ENCODE measurements around the gene TALDO1. TPM values are rescaled to one million over a fixed set of nuclear protein-coding genes. Genes with fewer than 3 reads are reported as not detected.

Gene TALDO1
- 184 and 216 TPM in 2 replicates for total RNA-seq

DNA sequence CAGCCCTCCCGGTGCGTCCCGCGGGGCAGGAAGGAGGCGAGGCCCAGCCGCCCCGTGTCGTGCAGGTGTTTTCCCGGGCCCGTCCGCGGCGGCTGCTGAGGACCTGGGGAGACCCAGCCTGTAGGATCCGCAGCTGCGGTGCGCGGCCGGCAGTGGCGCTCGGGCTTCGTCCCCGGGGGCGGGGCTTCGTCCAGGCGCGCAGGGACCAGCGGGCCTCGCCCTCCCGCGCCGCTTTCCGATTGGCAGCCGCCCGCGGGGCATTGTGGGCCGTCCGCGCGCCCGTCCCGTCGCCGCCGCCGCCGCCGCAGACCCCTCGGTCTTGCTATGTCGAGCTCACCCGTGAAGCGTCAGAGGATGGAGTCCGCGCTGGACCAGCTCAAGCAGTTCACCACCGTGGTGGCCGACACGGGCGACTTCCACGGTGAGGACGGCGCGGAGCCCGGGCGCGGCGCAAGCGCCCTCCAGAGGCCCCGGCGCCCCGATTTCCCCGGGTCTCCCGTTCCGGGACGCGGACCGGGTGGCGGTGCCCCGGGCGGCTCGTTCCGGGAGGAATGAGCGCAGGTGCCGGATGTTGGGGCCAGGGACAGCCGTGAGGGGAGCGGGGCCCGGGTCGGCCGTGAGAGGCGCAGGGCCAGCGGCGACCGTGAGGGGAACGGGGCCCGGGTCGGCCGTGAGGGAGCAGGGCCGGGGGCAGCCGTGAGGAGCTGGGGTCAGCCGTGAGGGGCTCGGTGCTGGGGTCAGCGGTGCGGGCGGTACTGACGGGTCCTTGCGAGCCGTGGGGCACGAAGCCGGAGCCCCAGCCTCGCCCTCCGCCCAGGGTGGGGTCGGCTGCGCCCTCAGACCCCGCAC lies at the start of gene TALDO1:
TSS of gene TALDO1 (plus strand) at position 307 of the 849 bp plus-strand sequence. CDS start at position 325, 18 bp downstream.

DNA sequence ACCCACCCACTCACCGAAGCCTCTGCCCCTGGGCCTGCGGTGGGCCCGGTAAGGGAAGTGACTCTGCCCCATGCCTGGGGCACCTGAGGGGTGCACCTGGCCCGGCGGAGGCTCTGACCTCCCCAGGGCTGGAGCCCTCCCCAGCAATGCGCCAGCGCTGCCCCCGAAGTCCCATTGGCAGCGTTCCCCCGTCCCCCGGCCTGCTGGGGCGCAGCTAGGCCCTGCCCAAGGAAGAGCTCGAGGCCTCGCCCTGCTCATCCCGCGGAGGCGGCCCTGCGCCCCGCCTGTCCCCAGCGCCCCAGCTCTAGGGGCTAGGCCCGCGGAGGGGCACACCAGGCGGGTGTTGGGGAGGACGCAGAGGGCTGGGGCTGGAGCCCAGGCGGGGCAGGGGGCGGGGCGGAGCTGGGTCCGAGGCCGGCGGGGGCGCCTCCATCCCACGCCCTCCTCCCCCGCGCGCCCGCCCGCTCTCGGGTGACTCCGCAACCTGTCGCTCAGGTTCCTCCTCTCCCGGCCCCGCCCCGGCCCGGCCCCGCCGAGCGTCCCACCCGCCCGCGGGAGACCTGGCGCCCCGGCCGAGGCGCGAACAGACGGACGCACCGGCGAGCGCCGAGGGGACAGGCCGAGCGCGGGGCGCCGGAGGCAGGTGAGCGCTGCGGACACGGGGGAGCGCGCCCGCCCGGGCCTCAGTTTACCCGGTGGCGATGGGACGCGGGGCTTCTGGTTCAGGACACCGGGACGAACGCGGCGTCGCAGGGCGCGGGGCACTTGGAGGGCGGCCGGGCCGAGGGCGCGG lies 41.4 kb upstream of the TALDO1 start, which contains the start of gene EPS8L2:
TSS of gene EPS8L2 (plus strand) at position 586 of the 793 bp plus-strand sequence. CDS start 3,177 bp downstream, outside the sequence.

GRCh38 chr11:777288-778255 lies 30.3 kb downstream of the TALDO1 start, which contains the start of gene GATD1:
Gene GATD1, minus strand, starts transcription at chr11:777487. Its CDS starts 25 bp downstream, at chr11:777462.

GRCh38 chr11:789943-790342 lies 42.7 kb downstream of the TALDO1 start, which contains the start of gene CEND1:
Gene CEND1, minus strand, starts transcription at chr11:790090. Its CDS starts 1,514 bp downstream, at chr11:788576.

GRCh38 chr11:798093-798713 lies 50.9 kb downstream of the TALDO1 start, which contains the start of gene SLC25A22:
Gene SLC25A22, minus strand, starts transcription at chr11:798281. Its CDS starts 3,275 bp downstream, at chr11:795006.

GRCh38 chr11:809287-810039 lies 62.2 kb downstream of the TALDO1 start, which contains the start of gene RPLP2:
Gene RPLP2, plus strand, starts transcription at chr11:809967. Its CDS starts 268 bp downstream, at chr11:810235.

Other genes starting within 250 kb of the TALDO1 start
- gene RNH1, start 240.2 kb upstream of the TALDO1 start, total RNA-seq, result 338 and 400 TPM in 2 replicates
- 20.8 and 27.0 TPM in 2 replicates for gene HRAS, start 211.9 kb upstream of the TALDO1 start, total RNA-seq
- gene LRRC56, start 209.9 kb upstream of the TALDO1 start, total RNA-seq, result 0.49 and 0.75 TPM in 2 replicates
- 0.44 and 1.7 TPM in 2 replicates for gene LMNTD2, start 186.7 kb upstream of the TALDO1 start, total RNA-seq
- 1.8 and 5.1 TPM in 2 replicates for gene RASSF7, start 186.5 kb upstream of the TALDO1 start, total RNA-seq
- 18.3 and 22.4 TPM in 2 replicates for gene PHRF1, start 171.0 kb upstream of the TALDO1 start, total RNA-seq
- gene IRF7, start 131.5 kb upstream of the TALDO1 start, total RNA-seq, result 11.3 and 14.7 TPM in 2 replicates
- not detected in 2 replicates for gene CDHR5, start 122.5 kb upstream of the TALDO1 start, total RNA-seq
- gene SCT, start 120.3 kb upstream of the TALDO1 start, total RNA-seq, result not detected in 2 replicates
- not detected in 2 replicates for gene DRD4, start 110.2 kb upstream of the TALDO1 start, total RNA-seq
- gene DEAF1, start 52.2 kb upstream of the TALDO1 start, total RNA-seq, result 20.6 and 23.9 TPM in 2 replicates
- gene TMEM80, start 51.6 kb upstream of the TALDO1 start, total RNA-seq, result 20.3 and 34.6 TPM in 2 replicates
- 11.7 and 15.0 TPM in 2 replicates for gene EPS8L2, start 41.2 kb upstream of the TALDO1 start, total RNA-seq
- gene GATD1, start 30.0 kb downstream of the TALDO1 start, total RNA-seq, result 15.9 and 16.6 TPM in 2 replicates
- 0.49 and 0.94 TPM in 2 replicates for gene CEND1, start 42.6 kb downstream of the TALDO1 start, total RNA-seq
- 15.4 and 34.4 TPM in 2 replicates for gene SLC25A22, start 50.8 kb downstream of the TALDO1 start, total RNA-seq
- gene PIDD1, start 57.8 kb downstream of the TALDO1 start, total RNA-seq, result 6.1 and 9.3 TPM in 2 replicates
- gene RPLP2, start 62.5 kb downstream of the TALDO1 start, total RNA-seq, result 563 and 660 TPM in 2 replicates
- 51.4 and 52.8 TPM in 2 replicates for gene PNPLA2, start 71.5 kb downstream of the TALDO1 start, total RNA-seq
- 1.1 and 1.7 TPM in 2 replicates for gene CRACR2B, start 80.5 kb downstream of the TALDO1 start, total RNA-seq
- gene CD151, start 85.5 kb downstream of the TALDO1 start, total RNA-seq, result 286 and 398 TPM in 2 replicates
- 77.8 and 107 TPM in 2 replicates for gene POLR2L, start 95.1 kb downstream of the TALDO1 start, total RNA-seq
- 207 and 222 TPM in 2 replicates for gene TSPAN4, start 95.4 kb downstream of the TALDO1 start, total RNA-seq
- 110 and 127 TPM in 2 replicates for gene CHID1, start 163.3 kb downstream of the TALDO1 start, total RNA-seq
- gene AP2A2, start 178.4 kb downstream of the TALDO1 start, total RNA-seq, result 37.3 and 40.8 TPM in 2 replicates